Measurements from ENCODE around the gene ELMO1.

Gene ELMO1

DNA sequence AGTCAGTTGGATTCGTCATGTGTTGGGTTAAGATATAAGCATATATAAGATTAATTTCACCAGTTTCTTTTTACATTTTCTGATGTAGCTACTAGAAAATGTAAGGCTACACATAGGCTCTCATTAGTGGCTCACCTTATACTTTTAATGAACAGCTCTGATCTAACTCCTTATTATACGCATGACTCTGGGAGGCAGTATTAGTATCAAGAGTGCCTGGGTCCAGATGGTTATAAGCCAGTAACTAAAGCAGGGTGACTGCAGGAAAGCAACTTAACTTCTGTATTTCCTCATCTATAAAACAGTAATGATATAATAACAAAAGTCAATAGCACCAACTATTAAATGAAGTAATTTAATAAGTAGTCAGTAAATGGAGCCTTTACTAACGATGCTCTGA is 1.4 kb upstream of the ELMO1 start:
- H3K4me3 ChIP-seq (ENCODE audit: low read depth, low read length) = no peak overlapping the region
- no peak for DNase-seq (ENCODE audit: low read depth, low spot score)
- TF ChIP-seq, protein P1, sequence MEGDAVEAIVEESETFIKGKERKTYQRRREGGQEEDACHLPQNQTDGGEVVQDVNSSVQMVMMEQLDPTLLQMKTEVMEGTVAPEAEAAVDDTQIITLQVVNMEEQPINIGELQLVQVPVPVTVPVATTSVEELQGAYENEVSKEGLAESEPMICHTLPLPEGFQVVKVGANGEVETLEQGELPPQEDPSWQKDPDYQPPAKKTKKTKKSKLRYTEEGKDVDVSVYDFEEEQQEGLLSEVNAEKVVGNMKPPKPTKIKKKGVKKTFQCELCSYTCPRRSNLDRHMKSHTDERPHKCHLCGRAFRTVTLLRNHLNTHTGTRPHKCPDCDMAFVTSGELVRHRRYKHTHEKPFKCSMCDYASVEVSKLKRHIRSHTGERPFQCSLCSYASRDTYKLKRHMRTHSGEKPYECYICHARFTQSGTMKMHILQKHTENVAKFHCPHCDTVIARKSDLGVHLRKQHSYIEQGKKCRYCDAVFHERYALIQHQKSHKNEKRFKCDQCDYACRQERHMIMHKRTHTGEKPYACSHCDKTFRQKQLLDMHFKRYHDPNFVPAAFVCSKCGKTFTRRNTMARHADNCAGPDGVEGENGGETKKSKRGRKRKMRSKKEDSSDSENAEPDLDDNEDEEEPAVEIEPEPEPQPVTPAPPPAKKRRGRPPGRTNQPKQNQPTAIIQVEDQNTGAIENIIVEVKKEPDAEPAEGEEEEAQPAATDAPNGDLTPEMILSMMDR (IDR thresholded peaks at IDR 0.05; ENCODE audit: insufficient read depth, low read length, missing control alignments) = no peak
- ChIA-PET POLR2A (interaction anchor here (0.6 kb wide), 1 partner anchor 28 kb away, joined by 3 read pairs; no protein-coding TSS in a partner anchor), CTCF (no interaction called here)

DNA sequence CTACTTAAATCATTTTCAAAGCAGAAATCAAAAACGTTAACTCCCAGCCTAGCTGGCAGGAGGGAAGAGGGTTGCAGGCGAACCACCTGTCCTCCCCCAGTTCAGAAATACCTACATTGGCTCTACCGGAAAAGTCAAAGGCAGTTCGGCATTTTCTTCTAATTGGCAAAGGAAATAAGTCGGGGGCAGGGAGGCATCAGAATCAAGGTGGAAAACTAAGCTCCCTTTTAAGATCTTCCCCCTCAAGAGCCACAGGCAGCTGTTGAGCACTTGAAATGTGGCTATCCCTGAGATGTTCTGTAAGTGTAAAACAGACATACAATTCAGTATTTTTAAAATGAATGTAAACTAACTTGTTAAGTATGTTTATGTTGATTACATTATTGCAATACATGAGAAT is 957 bp upstream of the ELMO1 start:
- CTCF ChIA-PET = no interaction called here
- TF ChIP-seq, protein P1 (IDR thresholded peaks at IDR 0.05; ENCODE audit: insufficient read depth, low read length, missing control alignments) = no peak
- POLR2A ChIA-PET = interaction anchor here (0.6 kb wide), 1 partner anchor 28 kb away, joined by 3 read pairs; no protein-coding TSS in a partner anchor
- no peak for DNase-seq (ENCODE audit: low read depth, low spot score)
- H3K4me3 ChIP-seq (ENCODE audit: low read depth, low read length) = no peak overlapping the region

DNA sequence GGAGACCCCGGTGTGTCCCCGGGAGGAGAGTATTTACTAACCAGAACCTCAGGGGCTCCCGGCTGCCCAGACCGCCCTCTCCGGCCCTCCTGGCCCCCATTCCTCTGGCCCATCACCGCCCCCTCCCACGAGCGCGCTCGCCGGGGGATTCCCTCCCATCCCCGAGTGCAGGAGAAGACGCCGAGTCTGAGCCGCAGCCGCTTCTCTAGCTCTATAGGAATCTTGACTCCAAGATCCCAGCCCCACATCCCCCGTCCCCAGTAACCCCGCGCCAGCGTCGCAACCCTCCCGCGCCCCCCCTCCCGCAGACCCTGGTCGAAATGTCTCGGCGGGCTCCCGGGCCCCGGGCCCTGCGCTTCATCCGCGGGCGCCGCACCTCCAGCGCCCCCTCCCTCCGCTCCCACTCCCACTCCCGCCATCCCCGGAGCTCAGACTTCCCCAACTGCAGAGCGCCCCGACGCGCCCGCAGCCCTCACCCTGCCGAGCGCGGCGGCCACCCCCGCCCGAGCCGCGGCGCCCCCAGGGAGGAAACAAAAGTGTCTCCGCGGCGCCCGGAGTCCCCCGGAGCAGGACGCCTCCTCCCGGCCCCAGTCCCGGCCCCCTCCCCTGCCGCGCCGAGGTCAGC is 541 bp downstream of the ELMO1 start:
- no peak for DNase-seq (ENCODE audit: low read depth, low spot score)
- TF ChIP-seq, protein P1 (IDR thresholded peaks at IDR 0.05; ENCODE audit: insufficient read depth, low read length, missing control alignments) = no peak
- CTCF ChIA-PET = no interaction called here
- H3K4me3 ChIP-seq (ENCODE audit: low read depth, low read length) = no peak overlapping the region; the same call in 1 of the 2 replicates
- POLR2A ChIA-PET = no interaction called here

DNA sequence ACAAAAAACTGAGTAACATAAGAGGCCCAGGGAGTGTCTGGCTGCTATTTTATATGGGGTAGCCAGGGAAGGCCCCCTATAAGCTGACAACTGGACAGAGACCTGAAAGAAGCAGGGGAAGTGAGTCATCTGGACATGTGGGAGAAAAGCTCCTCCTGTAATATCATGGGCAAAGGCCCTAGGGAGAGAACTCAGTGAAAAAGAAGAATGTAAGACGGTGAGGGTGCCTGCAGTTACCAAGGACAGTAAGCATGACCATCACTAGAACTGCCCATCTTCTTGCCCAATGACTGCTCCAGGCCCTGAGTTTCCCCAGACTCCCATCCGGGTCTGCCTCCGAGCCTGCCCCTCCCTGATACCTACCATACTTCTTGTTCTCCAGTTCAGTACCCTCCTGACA is 2.3 kb downstream of the ELMO1 start:
- H3K4me3 ChIP-seq (ENCODE audit: low read depth, low read length) = no peak overlapping the region
- DNase-seq (ENCODE audit: low read depth, low spot score) = no peak
- TF ChIP-seq, protein P1 (IDR thresholded peaks at IDR 0.05; ENCODE audit: insufficient read depth, low read length, missing control alignments) = no peak
- ChIA-PET POLR2A (no interaction called here), CTCF (no interaction called here)

DNA sequence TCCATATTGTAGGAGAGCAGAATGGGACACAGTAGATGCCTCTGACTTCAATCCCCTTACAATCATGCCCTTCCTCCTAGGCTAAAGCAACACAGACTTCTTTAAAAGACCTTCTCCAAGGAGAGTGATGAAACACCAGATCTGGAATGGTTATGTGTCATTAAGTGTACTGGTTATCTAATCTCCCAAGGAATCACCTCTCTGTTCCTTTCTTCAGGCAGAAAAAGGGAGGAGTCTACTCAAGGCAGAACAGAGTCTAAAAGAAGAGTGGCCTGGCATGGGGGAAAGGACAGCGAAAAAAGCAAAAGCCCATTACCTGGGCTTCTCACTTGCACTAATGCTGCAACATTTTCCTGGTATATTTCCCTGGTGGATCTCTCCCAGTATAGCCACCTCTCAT is 2.9 kb downstream of the ELMO1 start:
- ChIA-PET POLR2A (no interaction called here), CTCF (interaction anchor here (1.0 kb wide), 1 partner anchor 49 kb away, joined by 3 read pairs; no protein-coding TSS in a partner anchor)
- TF ChIP-seq, protein P1 (IDR thresholded peaks at IDR 0.05; ENCODE audit: insufficient read depth, low read length, missing control alignments) = no peak
- no peak for DNase-seq (ENCODE audit: low read depth, low spot score)
- H3K4me3 ChIP-seq (ENCODE audit: low read depth, low read length) = no peak overlapping the region

DNA sequence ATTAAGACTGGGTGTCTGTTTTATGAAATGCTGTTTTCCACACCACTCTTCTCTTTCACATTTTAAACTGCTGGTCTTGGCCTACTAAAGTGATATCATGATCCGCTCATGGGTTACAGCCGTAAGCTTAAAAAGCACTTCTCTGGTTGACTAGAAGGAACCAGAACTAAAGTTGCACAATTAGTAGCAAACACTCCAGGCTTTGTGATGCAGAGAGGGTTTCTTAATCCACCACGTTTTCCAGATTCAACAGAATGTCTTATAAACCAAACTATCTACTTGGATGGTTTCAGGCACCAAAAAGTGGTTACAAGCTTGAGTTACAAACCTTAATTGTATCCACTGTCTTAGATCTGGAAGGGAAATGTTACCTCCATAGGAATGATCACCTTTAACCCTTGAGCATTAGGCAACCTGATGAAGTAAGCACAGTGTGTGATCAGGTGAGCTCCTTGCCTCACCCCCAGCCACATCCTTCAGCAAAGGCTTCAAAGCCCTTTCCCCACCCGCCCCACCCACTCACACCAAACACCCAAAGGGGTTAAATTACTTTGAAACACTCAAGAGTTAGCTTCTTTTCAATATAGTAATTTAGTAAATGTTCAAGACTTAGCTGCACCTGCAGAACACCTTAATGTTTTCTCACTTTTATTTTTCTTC is 3.5 kb downstream of the ELMO1 start:
- H3K4me3 ChIP-seq (ENCODE audit: low read depth, low read length) = no peak overlapping the region
- ChIA-PET POLR2A (no interaction called here), CTCF (interaction anchor here (1.0 kb wide), 1 partner anchor 50 kb away, joined by 3 read pairs; no protein-coding TSS in a partner anchor)
- DNase-seq (ENCODE audit: low read depth, low spot score) = no peak
- TF ChIP-seq, protein P1 (IDR thresholded peaks at IDR 0.05; ENCODE audit: insufficient read depth, low read length, missing control alignments) = no peak
